HG03045 (cell line): ENCODE measurements around the gene CXADR.
"Not testable (repeated sequence)": the region's sequence is repeated elsewhere in the genome, so short reads cannot be mapped to it uniquely, and the experiment has no call there.

Source experiments
- ATAC-seq: cut with Tn5 transposase; IDR thresholded peaks from one replicate; pipeline ENCODE4 v1.9.1; 2021; ENCODE audit warnings: mild to moderate bottlenecking, moderate library complexity; ENCODE audit not compliant: unreplicated experiment

CXADR gene

GRCh38 chr21:17501107-17502006 lies 11.5 kb upstream of the CXADR start:
- ATAC-seq, result no peak

- ATAC-seq, result not testable (repeated sequence)
These were observed 9.9 kb upstream of the CXADR start for GRCh38 chr21:17502985-17503384.

- ATAC-seq, result no peak
These were observed 5.9 kb upstream of the CXADR start for GRCh38 chr21:17506951-17507350.

- ATAC-seq, result no peak
These were observed 5.3 kb upstream of the CXADR start for GRCh38 chr21:17507591-17507990.

GRCh38 chr21:17513214-17514123 lies 626 bp downstream of the CXADR start:
- ATAC-seq, result peak; percentile 23

- no peak for ATAC-seq
These were observed 1.4 kb downstream of the CXADR start for GRCh38 chr21:17514124-17514845.

- ATAC-seq, result not testable (repeated sequence)
These were observed 4.2 kb downstream of the CXADR start for GRCh38 chr21:17517008-17517407.

GRCh38 chr21:17519208-17519738 lies 6.4 kb downstream of the CXADR start:
- no peak for ATAC-seq

GRCh38 chr21:17519965-17520609 lies 7.2 kb downstream of the CXADR start:
- no peak for ATAC-seq

GRCh38 chr21:17523007-17523451 lies 10.2 kb downstream of the CXADR start:
- no peak for ATAC-seq

- not testable (repeated sequence) for ATAC-seq
These were observed 11.2 kb downstream of the CXADR start for GRCh38 chr21:17523979-17524494.

GRCh38 chr21:17524635-17525034 lies 11.8 kb downstream of the CXADR start:
- ATAC-seq, result no peak

GRCh38 chr21:17526776-17527175 lies 13.9 kb downstream of the CXADR start:
- ATAC-seq, result no peak

GRCh38 chr21:17527240-17527639 lies 14.4 kb downstream of the CXADR start:
- no peak for ATAC-seq

GRCh38 chr21:17527711-17528110 lies 14.9 kb downstream of the CXADR start:
- no peak for ATAC-seq

- ATAC-seq, result no peak
These were observed 16.8 kb downstream of the CXADR start for GRCh38 chr21:17529648-17530047.

GRCh38 chr21:17532292-17532691 lies 19.4 kb downstream of the CXADR start:
- no peak for ATAC-seq

- ATAC-seq, result no peak
These were observed 23.5 kb downstream of the CXADR start for GRCh38 chr21:17536381-17536780.

- ATAC-seq, result no peak
These were observed 24.5 kb downstream of the CXADR start for GRCh38 chr21:17537299-17537698.

GRCh38 chr21:17538576-17538975 lies 25.7 kb downstream of the CXADR start:
- no peak for ATAC-seq
